Measurements from ENCODE around the gene KLHL15. TPM values are rescaled to one million over a fixed set of nuclear protein-coding genes. Genes with fewer than 3 reads are reported as not detected.

The KLHL15 gene
- total and polyA plus RNA-seq, 2 donors (not counting 3 experiments of a cell fraction or from before 2014, with no cell fraction given) = 1.4 to 3.6 TPM

DNA sequence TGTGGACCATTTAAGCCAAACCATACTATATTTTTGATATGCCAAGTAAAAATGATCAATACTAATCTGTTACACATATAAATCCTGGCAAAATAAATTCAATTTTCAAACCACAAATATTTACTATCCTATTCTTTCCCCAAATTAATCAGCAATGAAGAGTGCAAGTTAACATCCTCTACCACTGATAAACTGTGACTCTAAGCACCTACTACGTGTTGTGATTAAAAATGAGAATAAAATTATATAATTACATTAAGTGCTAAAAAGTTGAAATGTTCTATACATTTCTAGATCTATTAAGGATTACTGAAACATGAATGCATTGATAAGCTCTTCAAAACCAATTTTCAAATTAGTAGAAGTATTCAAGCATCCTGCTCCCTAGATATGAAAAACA is 3.4 kb downstream of the KLHL15 start:
- Histone ChIP-seq H4K20me1 (replicated peaks; ENCODE audit: control insufficient read depth, extremely low read depth, insufficient read depth, low read length) (no peaks in the 10 kb centered on the region), H3K9me3 (replicated peaks; ENCODE audit: control insufficient read depth, insufficient read depth, low read length) (no peaks in the 10 kb centered on the region), H3K27ac (ENCODE audit: insufficient read depth, low read depth, low read length) (peak overlapping the region; percentile 53), H3K9me1 (replicated peaks; ENCODE audit: control insufficient read depth, extremely low read depth, insufficient read depth, low read length) (no peaks in the 10 kb centered on the region), H2AFZ (ENCODE audit: low read depth, low read length) (no peak overlapping the region), H3K36me3 (ENCODE audit: control insufficient read depth in 2 of 2, extremely low read depth in 1 of 2, insufficient read depth in 2 of 2, low read length in 2 of 2) (no peaks in the 10 kb centered on the region), H3K79me2 (ENCODE audit: control insufficient read depth, insufficient read depth, low read length) (peaks cover 25% of the 10 kb centered on the region), H3K4me1 (ENCODE audit: control insufficient read depth, extremely low read depth, insufficient read depth, low read length) (peaks cover 8% of the 10 kb centered on the region), H3K27me3 (ENCODE audit: control insufficient read depth in 2 of 2, insufficient read depth in 2 of 2, low read length in 2 of 2) (no peaks in the 10 kb centered on the region), H3K9ac (replicated peaks; ENCODE audit: extremely low read depth, insufficient read depth, low read length) (peak overlapping the region; percentile 71), H3K4me3 (replicated peaks in 1 of 3; ENCODE audit: insufficient read depth in 1 of 3, low read depth in 1 of 3, low read length in 3 of 3) (peak overlapping the region; percentile 81 to 93 (median 86)), H3K4me2 (ENCODE audit: insufficient read depth, low read length) (peak overlapping the region; percentile 93)
- TF ChIP-seq EZH2 (IDR thresholded peaks at IDR 0.05; ENCODE audit: borderline replicate concordance, low read depth, low read length, severe bottlenecking) (no peak), FOS (IDR thresholded peaks at IDR 0.05; ENCODE audit: borderline replicate concordance, insufficient read depth, low read length) (no peak), POLR2AphosphoS5 (IDR thresholded peaks at IDR 0.05; ENCODE audit: insufficient read depth, low read depth, low read length) (no peak), GATA2 (IDR thresholded peaks at IDR 0.05; ENCODE audit: insufficient read depth, insufficient read length, low read depth, low read length) (no peak), MYC (IDR thresholded peaks at IDR 0.05; ENCODE audit: low read depth, low read length) (no peak), JUN (IDR thresholded peaks at IDR 0.05; ENCODE audit: borderline replicate concordance, insufficient read depth, insufficient read length, low read depth) (no peak), POLR2A (IDR thresholded peaks at IDR 0.05; ENCODE audit: low read depth, low read length) (no peak)
- TF ChIP-seq, protein P1, sequence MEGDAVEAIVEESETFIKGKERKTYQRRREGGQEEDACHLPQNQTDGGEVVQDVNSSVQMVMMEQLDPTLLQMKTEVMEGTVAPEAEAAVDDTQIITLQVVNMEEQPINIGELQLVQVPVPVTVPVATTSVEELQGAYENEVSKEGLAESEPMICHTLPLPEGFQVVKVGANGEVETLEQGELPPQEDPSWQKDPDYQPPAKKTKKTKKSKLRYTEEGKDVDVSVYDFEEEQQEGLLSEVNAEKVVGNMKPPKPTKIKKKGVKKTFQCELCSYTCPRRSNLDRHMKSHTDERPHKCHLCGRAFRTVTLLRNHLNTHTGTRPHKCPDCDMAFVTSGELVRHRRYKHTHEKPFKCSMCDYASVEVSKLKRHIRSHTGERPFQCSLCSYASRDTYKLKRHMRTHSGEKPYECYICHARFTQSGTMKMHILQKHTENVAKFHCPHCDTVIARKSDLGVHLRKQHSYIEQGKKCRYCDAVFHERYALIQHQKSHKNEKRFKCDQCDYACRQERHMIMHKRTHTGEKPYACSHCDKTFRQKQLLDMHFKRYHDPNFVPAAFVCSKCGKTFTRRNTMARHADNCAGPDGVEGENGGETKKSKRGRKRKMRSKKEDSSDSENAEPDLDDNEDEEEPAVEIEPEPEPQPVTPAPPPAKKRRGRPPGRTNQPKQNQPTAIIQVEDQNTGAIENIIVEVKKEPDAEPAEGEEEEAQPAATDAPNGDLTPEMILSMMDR (IDR thresholded peaks at IDR 0.05; ENCODE audit: extremely low read depth in 1 of 2, insufficient read depth in 1 of 2, low read depth in 1 of 2, low read length in 2 of 2) = no peak
- TF ChIP-seq, protein P2, sequence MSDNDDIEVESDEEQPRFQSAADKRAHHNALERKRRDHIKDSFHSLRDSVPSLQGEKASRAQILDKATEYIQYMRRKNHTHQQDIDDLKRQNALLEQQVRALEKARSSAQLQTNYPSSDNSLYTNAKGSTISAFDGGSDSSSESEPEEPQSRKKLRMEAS (IDR thresholded peaks at IDR 0.05; ENCODE audit: insufficient read depth, insufficient read length) = no peak
- ChIA-PET POLR2A (no interaction called here), CTCF (no interaction called here)
- BruUV-seq (replicated peaks) = no TSS peak
- dilution Hi-C loops (cut with MboI; ENCODE audit: extremely low pct_ligation_motif_present, low sequenced_read_pairs) (no loop called here), intact Hi-C loops (cut with micrococcal nuclease) (no loop called here)
- FAIRE-seq = no peak
- DNase-seq (ENCODE audit: low read depth, low spot score) = no peak
